Endodermal cell (in vitro differentiated cells): ENCODE results near the gene LSM14A. TPM values are rescaled to one million over a fixed set of nuclear protein-coding genes. Genes with fewer than 3 reads are reported as not detected.

Source experiments
- DNase-seq: peaks from one replicate; pipeline ENCODE4 v3.0.0-alpha.2; 2017
- H3K27ac ChIP-seq: 2 replicates; pipeline ENCODE4 v1.5.1; 2013; ENCODE audit warnings: mild to moderate bottlenecking, low read depth, low read length, moderate library complexity
- H3K27me3 ChIP-seq: 2 replicates; pipeline ENCODE4 v1.6.1; 2013; ENCODE audit warnings: mild to moderate bottlenecking, low read length, moderate library complexity; ENCODE audit not compliant: insufficient read depth, control insufficient read depth, poor library complexity, severe bottlenecking
- H3K36me3 ChIP-seq: 2 replicates; pipeline ENCODE4 v1.7.0; 2013; ENCODE audit warnings: mild to moderate bottlenecking, low read length, moderate library complexity; ENCODE audit not compliant: control insufficient read depth, insufficient read depth
- H3K4me1 ChIP-seq: one replicate; pipeline ENCODE4 v1.7.0; 2013; ENCODE audit warnings: low read length; ENCODE audit not compliant: control insufficient read depth, insufficient read depth
- H3K4me3 ChIP-seq: 2 replicates; pipeline ENCODE4 v1.5.1; 2013; ENCODE audit warnings: mild to moderate bottlenecking, low read length, moderate library complexity
- H3K9ac ChIP-seq: 2 replicates; pipeline ENCODE4 v1.6.1; 2013; ENCODE audit warnings: mild to moderate bottlenecking, low read length, moderate library complexity; ENCODE audit not compliant: poor library complexity, severe bottlenecking; ENCODE audit errors: extremely low read depth
- H3K9me3 ChIP-seq: 2 replicates; pipeline ENCODE4 v1.6.1; 2013; ENCODE audit warnings: mild to moderate bottlenecking, low read length, moderate library complexity; ENCODE audit not compliant: control insufficient read depth
- H3K27ac Mint-ChIP-seq: 2 replicates; pipeline ENCODE4 v1.8.0; 2020; ENCODE audit warnings: mixed read lengths
- H3K27me3 Mint-ChIP-seq: 2 replicates; pipeline ENCODE4 v1.8.0; 2021; ENCODE audit warnings: mild to moderate bottlenecking, mixed read lengths; ENCODE audit not compliant: insufficient read depth
- H3K36me3 Mint-ChIP-seq: 2 replicates; pipeline ENCODE4 v1.8.0; 2020; ENCODE audit warnings: low read depth, mixed read lengths
- H3K4me1 Mint-ChIP-seq: 2 replicates; pipeline ENCODE4 v1.8.0; 2020; ENCODE audit warnings: mixed read lengths
- H3K4me3 Mint-ChIP-seq: 2 replicates; pipeline ENCODE4 v1.8.0; 2020; ENCODE audit warnings: mild to moderate bottlenecking, moderate library complexity, mixed read lengths
- H3K9me3 Mint-ChIP-seq: 2 replicates; pipeline ENCODE4 v1.8.0; 2020; ENCODE audit warnings: mild to moderate bottlenecking, mixed read lengths
- WGBS, 2 experiments: methylation state at CpG; one replicate each; pipeline versions ENCODE4 v1.1.5 to v1.1.7; 2013; ENCODE audit warnings: missing lambda C conversion rate in 2 of 2, mixed read lengths in 1 of 2; ENCODE audit not compliant: insufficient coverage in 1 of 2, insufficient read length in 1 of 2; 5-methylcytosine and 5-hydroxymethylcytosine counted together
- total RNA-seq, 2 donors: library from RNA; stranded (reverse); fragmentation: NEBNext Ultra II Directional in 1 of 2; extraction: Animal tissue kit (Norgen Biotek cat#: 25700) in 1 of 2; gene quantifications; 2 replicates in 1 of 2; 3 replicates in 1 of 2; pipeline ENCODE4 v1.2.1, GENCODE V29; 2021
- TF ChIP-seq, protein P1 (sequence below): fragments of 200-600 bp; sonication (generic); conservative IDR thresholded peaks from 2 replicates; pipeline ENCODE4 v1.5.0; 2021; ENCODE audit warnings: antibody characterized with exemption, mild to moderate bottlenecking

Gene LSM14A
- total RNA-seq, 2 donors from 2014 or later, result 188 to 192 TPM

DNA sequence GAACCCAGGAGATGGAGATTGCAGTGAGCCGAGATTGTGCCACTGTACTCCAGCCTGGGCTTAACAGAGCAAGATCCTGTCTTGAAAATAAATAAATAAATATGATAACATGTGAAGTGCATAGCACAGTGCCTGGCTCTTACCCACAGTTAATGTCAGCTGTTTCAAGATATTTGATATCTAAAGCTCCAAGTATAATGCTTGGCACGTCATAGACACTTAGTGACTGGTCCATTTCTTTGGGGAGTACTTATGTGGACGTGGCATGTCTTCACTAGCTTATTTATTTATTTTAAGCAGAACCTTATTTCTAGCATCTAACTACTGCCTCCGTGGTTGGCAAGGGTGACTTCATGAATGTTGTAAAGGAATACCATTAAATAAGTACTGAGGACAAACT lies 100.8 kb downstream of the LSM14A start:
- H3K27me3 ChIP-seq, result no peaks in the 10 kb centered on the region
- H3K9me3 ChIP-seq, result peaks cover 5% of the 10 kb centered on the region
- peaks cover 33% of the 10 kb centered on the region for H3K4me1 Mint-ChIP-seq
- H3K9me3 Mint-ChIP-seq, result no peaks in the 10 kb centered on the region
- H3K4me1 ChIP-seq, result peaks cover 17% of the 10 kb centered on the region
- 90 to 91% methylated on average over 2 to 3 of the region's 4 CpGs for WGBS, 2 experiments
- TF ChIP-seq, protein P1, sequence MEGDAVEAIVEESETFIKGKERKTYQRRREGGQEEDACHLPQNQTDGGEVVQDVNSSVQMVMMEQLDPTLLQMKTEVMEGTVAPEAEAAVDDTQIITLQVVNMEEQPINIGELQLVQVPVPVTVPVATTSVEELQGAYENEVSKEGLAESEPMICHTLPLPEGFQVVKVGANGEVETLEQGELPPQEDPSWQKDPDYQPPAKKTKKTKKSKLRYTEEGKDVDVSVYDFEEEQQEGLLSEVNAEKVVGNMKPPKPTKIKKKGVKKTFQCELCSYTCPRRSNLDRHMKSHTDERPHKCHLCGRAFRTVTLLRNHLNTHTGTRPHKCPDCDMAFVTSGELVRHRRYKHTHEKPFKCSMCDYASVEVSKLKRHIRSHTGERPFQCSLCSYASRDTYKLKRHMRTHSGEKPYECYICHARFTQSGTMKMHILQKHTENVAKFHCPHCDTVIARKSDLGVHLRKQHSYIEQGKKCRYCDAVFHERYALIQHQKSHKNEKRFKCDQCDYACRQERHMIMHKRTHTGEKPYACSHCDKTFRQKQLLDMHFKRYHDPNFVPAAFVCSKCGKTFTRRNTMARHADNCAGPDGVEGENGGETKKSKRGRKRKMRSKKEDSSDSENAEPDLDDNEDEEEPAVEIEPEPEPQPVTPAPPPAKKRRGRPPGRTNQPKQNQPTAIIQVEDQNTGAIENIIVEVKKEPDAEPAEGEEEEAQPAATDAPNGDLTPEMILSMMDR, result no peak
- DNase-seq, result no peak
- H3K27ac ChIP-seq, result no peak overlapping the region
- no peak overlapping the region for H3K4me3 Mint-ChIP-seq
- no peak overlapping the region for H3K27ac Mint-ChIP-seq
- no peak overlapping the region for H3K4me3 ChIP-seq
- no peak overlapping the region for H3K9ac ChIP-seq
- no peaks in the 10 kb centered on the region for H3K27me3 Mint-ChIP-seq
- peaks cover 4% of the 10 kb centered on the region for H3K36me3 Mint-ChIP-seq
- H3K36me3 ChIP-seq, result peaks cover 7% of the 10 kb centered on the region

GRCh38 chr19:34274284-34274826 lies 102.1 kb downstream of the LSM14A start:
- H3K27ac Mint-ChIP-seq, result peak overlapping the region; percentile 6
- Histone ChIP-seq H3K27me3 (no peaks in the 10 kb centered on the region), H3K36me3 (peaks cover 13% of the 10 kb centered on the region), H3K27ac (no peak overlapping the region), H3K9me3 (peaks cover 5% of the 10 kb centered on the region), H3K4me1 (peaks cover 14% of the 10 kb centered on the region), H3K4me3 (peak overlapping the region; percentile 62), H3K9ac (peak overlapping the region; percentile 9)
- TF ChIP-seq, protein P1, result no peak
- peaks cover 12% of the 10 kb centered on the region for H3K36me3 Mint-ChIP-seq
- no peak overlapping the region for H3K4me3 Mint-ChIP-seq
- DNase-seq, result no peak
- H3K4me1 Mint-ChIP-seq, result peaks cover 27% of the 10 kb centered on the region
- WGBS, 2 experiments, result 82 to 88% methylated on average over 7 of the region's 7 CpGs
- no peaks in the 10 kb centered on the region for H3K9me3 Mint-ChIP-seq
- H3K27me3 Mint-ChIP-seq, result no peaks in the 10 kb centered on the region

DNA sequence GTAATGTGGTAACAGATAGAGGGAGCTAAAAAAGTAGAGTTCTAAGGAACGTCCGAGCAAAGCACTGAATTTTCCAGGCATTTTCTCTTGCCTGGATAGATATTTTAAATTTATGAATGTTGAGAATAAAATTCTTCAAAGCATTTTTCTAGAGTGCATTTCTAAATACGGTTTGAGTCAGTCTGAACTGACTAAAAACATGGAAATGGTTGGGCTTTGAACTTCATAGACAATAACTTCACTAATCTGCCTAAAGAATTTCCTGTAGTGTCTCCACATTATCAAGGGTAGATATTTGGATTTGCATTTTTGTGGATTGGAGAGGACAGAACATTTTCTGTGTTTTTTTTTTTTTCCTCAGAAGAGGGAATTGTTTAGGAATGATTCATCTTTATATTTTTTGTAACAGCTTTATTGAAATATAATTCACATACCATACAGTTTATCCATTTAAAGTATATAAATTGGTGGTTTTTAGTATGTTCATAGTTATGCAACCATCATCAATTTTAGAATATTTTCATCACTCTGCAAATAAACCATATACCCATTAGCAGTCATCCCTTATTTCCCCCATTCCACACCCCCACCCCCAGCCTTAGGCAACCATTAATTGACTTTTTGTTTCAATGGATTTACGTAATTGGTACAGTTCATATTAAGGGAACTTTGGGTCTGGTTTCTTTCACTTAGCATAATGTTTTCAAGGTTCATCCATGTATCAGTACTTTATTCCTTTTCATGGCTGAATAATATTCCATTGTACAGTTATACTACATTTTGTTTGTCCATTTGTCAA lies 102.7 kb downstream of the LSM14A start:
- peak overlapping the region; percentile 62 for H3K4me3 ChIP-seq
- Mint-ChIP-seq H3K27ac (peak overlapping the region; percentile 6), H3K27me3 (no peaks in the 10 kb centered on the region), H3K36me3 (peaks cover 14% of the 10 kb centered on the region), H3K9me3 (no peaks in the 10 kb centered on the region), H3K4me1 (peaks cover 21% of the 10 kb centered on the region), H3K4me3 (no peak overlapping the region)
- peaks cover 13% of the 10 kb centered on the region for H3K36me3 ChIP-seq
- H3K4me1 ChIP-seq, result peaks cover 11% of the 10 kb centered on the region
- no peak for DNase-seq
- H3K27me3 ChIP-seq, result no peaks in the 10 kb centered on the region
- H3K27ac ChIP-seq, result no peak overlapping the region
- TF ChIP-seq, protein P1, result no peak
- peaks cover 5% of the 10 kb centered on the region for H3K9me3 ChIP-seq
- WGBS, 2 experiments, result 78 to 83% methylated on average over 1 to 4 of the region's 4 CpGs
- H3K9ac ChIP-seq, result peak overlapping the region; percentile 9
